Measurements from ENCODE around the gene CEPT1.

CEPT1 gene

GRCh38 chr1:111228748-111229126, 88.7 kb downstream of the CEPT1 start:
- no peak for DNase-seq

DNA sequence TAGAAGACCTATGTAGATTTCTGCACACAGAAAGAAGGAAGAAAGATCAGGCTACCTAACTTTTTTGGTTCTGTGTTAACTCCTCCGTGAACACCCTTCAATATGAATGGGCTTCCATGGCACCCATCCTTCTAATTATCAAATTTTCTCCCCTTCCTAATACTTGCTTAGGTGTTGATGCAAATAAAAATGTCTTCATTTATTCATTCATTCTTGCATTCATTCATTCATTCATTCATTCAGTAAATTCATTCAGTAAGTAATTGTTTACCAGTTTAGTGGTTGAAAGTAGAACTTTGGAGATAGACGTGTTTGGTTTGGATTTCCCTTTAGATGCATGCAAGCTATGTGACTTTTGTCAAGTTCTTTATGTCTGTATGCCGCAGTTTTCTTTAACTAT, 92.1 kb downstream of the CEPT1 start:
- no peak for DNase-seq

DNA sequence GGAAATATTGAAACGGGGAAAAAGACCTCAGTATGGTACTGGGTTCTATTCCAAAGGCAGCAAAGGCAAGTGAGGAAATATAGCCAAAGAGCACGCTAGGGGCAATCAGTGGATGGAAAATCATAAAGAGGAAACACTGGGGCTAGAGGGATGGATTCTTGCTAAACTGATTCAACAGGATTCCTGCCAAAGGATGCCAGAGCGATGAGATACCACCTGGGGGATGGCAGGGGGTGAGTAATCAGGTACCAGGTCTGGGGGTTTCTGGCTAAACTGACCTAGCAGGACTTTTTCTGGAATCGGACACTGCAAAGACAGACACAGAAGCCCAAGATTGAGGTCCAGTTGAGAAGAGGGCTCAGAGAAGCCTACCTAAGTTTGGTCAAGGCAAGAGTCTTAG, 94.2 kb downstream of the CEPT1 start:
- DNase-seq: no peak

Measured in activated CD4-positive, alpha-beta T cell treated with anti-CD3 and anti-CD28 coated beads for 1 hour (primary cell).